CD4-positive, alpha-beta T cell treated with Interferon alpha-2 for 1 hour (primary cell): ENCODE results near the gene ZNF423.

ENCODE experiments used
- DNase-seq, 2 donors: peaks; one replicate each; pipeline ENCODE4 v3.0.0-alpha.2; 2020 to 2022

Gene ZNF423

GRCh38 chr16:49821614-49822282 is 34.2 kb downstream of the ZNF423 start:
- no peak for DNase-seq

GRCh38 chr16:49821156-49821555 is 34.8 kb downstream of the ZNF423 start:
- DNase-seq, result no peak

- no peak for DNase-seq
Measured at GRCh38 chr16:49817754-49818507, 38.0 kb downstream of the ZNF423 start.

GRCh38 chr16:49816875-49817274 is 39.0 kb downstream of the ZNF423 start:
- DNase-seq, result no peak

- DNase-seq, result no peak
Measured at GRCh38 chr16:49811644-49812334, 44.1 kb downstream of the ZNF423 start.

GRCh38 chr16:49810831-49811230 is 45.1 kb downstream of the ZNF423 start:
- no peak for DNase-seq

GRCh38 chr16:49809561-49809960 is 46.4 kb downstream of the ZNF423 start:
- no peak for DNase-seq

GRCh38 chr16:49809062-49809461 is 46.9 kb downstream of the ZNF423 start:
- no peak for DNase-seq

- DNase-seq, result no peak
Measured at GRCh38 chr16:49806446-49806845, 49.5 kb downstream of the ZNF423 start.

- no peak for DNase-seq
Measured at GRCh38 chr16:49801290-49801689, 54.6 kb downstream of the ZNF423 start.

- DNase-seq, result no peak
Measured at GRCh38 chr16:49800876-49801275, 55.0 kb downstream of the ZNF423 start.

GRCh38 chr16:49800441-49800840 is 55.5 kb downstream of the ZNF423 start:
- DNase-seq, result no peak

- DNase-seq, result no peak
Measured at GRCh38 chr16:49799172-49799571, 56.7 kb downstream of the ZNF423 start.

- DNase-seq, result no peak
Measured at GRCh38 chr16:49795513-49795912, 60.4 kb downstream of the ZNF423 start.

GRCh38 chr16:49793244-49793643 is 62.7 kb downstream of the ZNF423 start:
- DNase-seq, result no peak

GRCh38 chr16:49789616-49790015 is 66.3 kb downstream of the ZNF423 start:
- DNase-seq, result no peak

GRCh38 chr16:49788986-49789385 is 66.9 kb downstream of the ZNF423 start:
- DNase-seq, result no peak

GRCh38 chr16:49788572-49788971 is 67.3 kb downstream of the ZNF423 start:
- no peak for DNase-seq

- DNase-seq, result no peak
Measured at GRCh38 chr16:49786926-49787557, 68.9 kb downstream of the ZNF423 start.

- no peak for DNase-seq
Measured at GRCh38 chr16:49785970-49786369, 69.9 kb downstream of the ZNF423 start.

GRCh38 chr16:49782405-49782804 is 73.5 kb downstream of the ZNF423 start:
- DNase-seq, result no peak

GRCh38 chr16:49781401-49781800 is 74.5 kb downstream of the ZNF423 start:
- DNase-seq, result no peak

- DNase-seq, result no peak
Measured at GRCh38 chr16:49780433-49780832, 75.5 kb downstream of the ZNF423 start.

GRCh38 chr16:49779979-49780378 is 75.9 kb downstream of the ZNF423 start:
- no peak for DNase-seq
